CD4-positive, alpha-beta T cell treated with Interleukin-21 for 1 hour (primary cell): ENCODE results near the gene CCN2.
"Not testable (repeated sequence)": the region's sequence is repeated elsewhere in the genome, so short reads cannot be mapped to it uniquely, and the experiment has no call there.

Source experiments
- DNase-seq: peaks from one replicate; pipeline ENCODE4 v3.0.0-alpha.2; 2020

Gene CCN2

DNA sequence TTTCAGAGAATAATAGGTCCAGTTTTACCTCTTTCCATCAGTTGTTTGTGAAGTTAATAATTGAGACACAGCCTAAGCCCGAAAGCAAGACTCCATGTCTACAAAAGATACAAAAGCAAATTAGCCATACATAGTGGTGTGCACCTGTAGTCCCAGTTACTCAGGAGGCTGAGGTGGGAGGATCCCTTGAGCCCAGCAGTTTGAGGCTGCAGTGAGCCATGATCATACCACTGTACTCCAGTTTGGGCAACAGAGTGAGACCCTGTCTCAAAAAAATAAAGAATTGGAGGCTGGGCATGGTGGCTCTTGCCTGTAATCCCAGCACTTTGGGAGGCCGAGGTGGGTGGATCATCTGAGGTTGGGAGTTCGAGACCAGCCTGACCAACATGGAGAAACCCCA is 42.4 kb downstream of the CCN2 start:
- not testable (repeated sequence) for DNase-seq

- not testable (repeated sequence) for DNase-seq
Measured at GRCh38 chr6:131903734-131904133, 47.4 kb downstream of the CCN2 start.

- not testable (repeated sequence) for DNase-seq
Measured at GRCh38 chr6:131901326-131901873, 49.8 kb downstream of the CCN2 start.

- no peak for DNase-seq
Measured at GRCh38 chr6:131900231-131900630, 50.9 kb downstream of the CCN2 start.

GRCh38 chr6:131898718-131899117 is 52.5 kb downstream of the CCN2 start:
- no peak for DNase-seq
